Neural crest cell (in vitro differentiated cells): Measurements from ENCODE around the gene EFCAB9. TPM values are rescaled to one million over a fixed set of nuclear protein-coding genes. Genes with fewer than 3 reads are reported as not detected.

Source experiments
- DNase-seq: peaks from one replicate; pipeline ENCODE4 v3.0.0; 2021; ENCODE audit warnings: low read depth, mixed read lengths, low spot score
- H3K27ac Mint-ChIP-seq: one replicate; pipeline ENCODE4 v1.8.0; 2021; ENCODE audit warnings: mild to moderate bottlenecking, mixed read lengths; ENCODE audit not compliant: unreplicated experiment
- H3K27me3 Mint-ChIP-seq: 2 replicates; pipeline ENCODE4 v1.8.0; 2021; ENCODE audit warnings: low read depth, mild to moderate bottlenecking, mixed read lengths
- H3K36me3 Mint-ChIP-seq: 2 replicates; pipeline ENCODE4 v1.8.0; 2021; ENCODE audit warnings: low read depth, mild to moderate bottlenecking, mixed read lengths
- H3K4me1 Mint-ChIP-seq: 2 replicates; pipeline ENCODE4 v1.8.0; 2021; ENCODE audit warnings: mixed read lengths
- H3K4me3 Mint-ChIP-seq: one replicate; pipeline ENCODE4 v1.8.0; 2021; ENCODE audit warnings: mild to moderate bottlenecking, mixed read lengths
- H3K9me3 Mint-ChIP-seq: 2 replicates; pipeline ENCODE4 v1.8.0; 2021; ENCODE audit warnings: mixed read lengths
- CTCF ChIP-seq: fragments of 200-600 bp; sonication (generic); conservative IDR thresholded peaks from 2 replicates; pipeline ENCODE4 v1.5.0; 2021; ENCODE audit warnings: antibody characterized with exemption, mild to moderate bottlenecking
- total RNA-seq: library from RNA; stranded (reverse); gene quantifications from 2 replicates; pipeline ENCODE4 v1.2.1, GENCODE V29; 2021

Gene EFCAB9
- total RNA-seq, 1 donor from 2014 or later: 0.37 TPM

- no peak for TF ChIP-seq CTCF
- no peaks in the 10 kb centered on the region for H3K27me3 Mint-ChIP-seq
- no peak overlapping the region for H3K4me3 Mint-ChIP-seq
- H3K9me3 Mint-ChIP-seq: peaks cover 12% of the 10 kb centered on the region
- no peak for DNase-seq
- H3K27ac Mint-ChIP-seq: no peak overlapping the region
- peaks cover 39% of the 10 kb centered on the region for H3K4me1 Mint-ChIP-seq
- H3K36me3 Mint-ChIP-seq: peaks cover 35% of the 10 kb centered on the region
Measured at GRCh38 chr5:172248637-172249036, 54.7 kb downstream of the EFCAB9 start.

GRCh38 chr5:172251419-172251818, 57.4 kb downstream of the EFCAB9 start:
- peaks cover 12% of the 10 kb centered on the region for H3K9me3 Mint-ChIP-seq
- H3K36me3 Mint-ChIP-seq: peaks cover 49% of the 10 kb centered on the region

DNA sequence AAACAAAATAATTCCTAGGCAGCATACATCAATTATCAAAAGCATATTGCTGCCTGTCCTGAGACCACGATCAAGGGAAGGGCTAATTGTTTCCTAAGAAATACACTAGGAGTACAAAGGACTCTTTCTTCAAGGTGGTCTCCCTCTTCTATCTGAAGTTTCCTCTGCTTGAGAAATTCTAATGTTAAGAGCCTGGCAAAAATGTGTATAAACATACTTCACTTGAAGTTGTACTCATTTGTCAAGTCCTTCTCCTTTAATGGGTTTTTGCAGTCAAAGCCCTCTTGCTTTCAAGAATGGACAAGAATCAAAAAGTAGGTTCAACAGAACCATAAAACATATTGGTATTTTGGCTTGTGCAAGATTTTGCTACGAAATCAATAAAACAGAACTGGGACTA, 58.5 kb downstream of the EFCAB9 start:
- peaks cover 53% of the 10 kb centered on the region for H3K36me3 Mint-ChIP-seq
- H3K27ac Mint-ChIP-seq: no peak overlapping the region
- peaks cover 21% of the 10 kb centered on the region for H3K4me1 Mint-ChIP-seq
- no peak for TF ChIP-seq CTCF
- no peak for DNase-seq
- peaks cover 17% of the 10 kb centered on the region for H3K9me3 Mint-ChIP-seq
- H3K4me3 Mint-ChIP-seq: no peak overlapping the region
- no peaks in the 10 kb centered on the region for H3K27me3 Mint-ChIP-seq

More at GRCh38 chr5:172251419-172251818, 57.4 kb downstream of the EFCAB9 start:
- no peak overlapping the region for H3K27ac Mint-ChIP-seq
- no peaks in the 10 kb centered on the region for H3K27me3 Mint-ChIP-seq
- H3K4me1 Mint-ChIP-seq: peaks cover 27% of the 10 kb centered on the region
- no peak overlapping the region for H3K4me3 Mint-ChIP-seq
- no peak for DNase-seq
- no peak for TF ChIP-seq CTCF

Other genes starting within 250 kb of the EFCAB9 start
- 64.1 and 66.6 TPM in 2 replicates for gene FBXW11, start 187.5 kb upstream of the EFCAB9 start, total RNA-seq
- 32.3 and 43.5 TPM in 2 replicates for gene STK10, start 5.9 kb upstream of the EFCAB9 start, total RNA-seq
- 73.3 and 74.0 TPM in 2 replicates for gene UBTD2, start 89.6 kb downstream of the EFCAB9 start, total RNA-seq